GM23248 (cell line): ENCODE measurements around the gene RBM19.

ENCODE experiments used
- EZH2 ChIP-seq: fragments of 200-600 bp; sonication (generic); IDR thresholded peaks from 2 replicates; pipeline ENCODE4 v1.6.1; 2018; ENCODE audit warnings: antibody characterized with exemption, mild to moderate bottlenecking; ENCODE audit not compliant: insufficient read depth, poor library complexity, severe bottlenecking
- EZH2phosphoT487 ChIP-seq: fragments of 200-600 bp; sonication (generic); IDR thresholded peaks from 2 replicates; pipeline ENCODE4 v1.6.1; 2018; ENCODE audit warnings: antibody characterized with exemption, moderate library complexity, mild to moderate bottlenecking, low read depth; ENCODE audit not compliant: insufficient read depth

DNA sequence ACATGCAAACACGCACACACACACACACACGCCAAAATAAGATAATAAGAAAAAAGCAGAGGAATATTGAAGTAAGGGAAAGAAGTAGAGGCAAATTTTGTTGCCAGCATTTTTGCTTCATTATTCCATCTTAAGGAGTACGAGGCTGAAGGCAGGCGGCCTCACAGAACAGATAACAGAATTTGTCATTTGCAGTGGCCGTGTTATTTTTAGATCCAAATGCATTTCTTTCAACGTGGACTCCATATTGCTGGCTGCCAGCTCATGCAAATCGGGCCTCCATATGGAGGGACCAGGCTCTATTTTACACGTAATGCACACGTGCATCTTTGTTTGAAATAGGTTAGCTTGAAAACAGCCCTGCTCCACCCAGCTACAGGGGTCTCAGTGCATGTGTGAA, 172.9 kb downstream of the RBM19 start:
- TF ChIP-seq EZH2phosphoT487: no peak
- TF ChIP-seq EZH2: no peak
